HG03280 (cell line): ENCODE measurements around the gene LPAR1.
A peak's percentile ranks its signal among the peaks of the same experiment; 100 is the strongest.

Source experiments
- ATAC-seq: cut with Tn5 transposase; IDR thresholded peaks from one replicate; pipeline ENCODE4 v1.9.1; 2021; ENCODE audit warnings: mild to moderate bottlenecking, moderate library complexity; ENCODE audit not compliant: unreplicated experiment

Gene LPAR1

GRCh38 chr9:111037708-111038330, 451 bp downstream of the LPAR1 start:
- ATAC-seq, result peak; percentile 62

DNA sequence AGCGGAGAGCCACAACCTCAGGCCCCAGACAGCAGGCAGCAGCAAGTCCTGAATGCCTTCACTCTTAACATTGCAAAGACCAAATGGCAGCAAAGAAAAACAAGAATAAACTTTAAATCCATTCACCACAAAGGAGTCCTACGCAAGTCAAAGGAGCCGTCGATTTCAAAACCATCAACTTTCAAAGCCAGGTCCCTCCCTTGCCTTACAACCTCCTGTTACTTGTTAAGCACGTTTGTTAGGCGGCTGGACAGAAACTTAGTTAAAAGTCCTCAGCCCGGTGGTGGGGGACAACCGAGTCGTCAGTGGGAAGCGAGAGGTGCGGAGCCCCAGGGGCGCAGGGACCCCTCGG, 938 bp downstream of the LPAR1 start:
- ATAC-seq, result no peak

- ATAC-seq, result no peak
These were observed 1.3 kb downstream of the LPAR1 start for GRCh38 chr9:111036946-111037345.

DNA sequence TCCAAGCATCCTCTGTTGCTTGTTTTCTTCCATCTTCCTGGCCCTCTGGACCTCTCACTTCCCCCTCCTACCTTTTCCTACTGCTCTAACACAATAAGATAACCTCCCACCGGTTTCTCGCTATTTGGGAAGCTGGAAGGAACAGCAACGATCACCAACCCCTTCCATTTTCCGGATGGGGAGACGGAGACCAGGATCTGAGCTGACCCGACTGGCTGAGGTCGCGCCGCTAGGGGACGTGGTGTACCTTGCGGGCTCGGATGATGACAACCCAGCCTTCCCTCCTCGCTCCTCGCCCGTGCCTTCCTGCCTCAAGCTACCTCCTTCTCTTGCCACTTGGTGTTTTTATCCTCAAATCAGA, 1.9 kb downstream of the LPAR1 start:
- ATAC-seq, result no peak

DNA sequence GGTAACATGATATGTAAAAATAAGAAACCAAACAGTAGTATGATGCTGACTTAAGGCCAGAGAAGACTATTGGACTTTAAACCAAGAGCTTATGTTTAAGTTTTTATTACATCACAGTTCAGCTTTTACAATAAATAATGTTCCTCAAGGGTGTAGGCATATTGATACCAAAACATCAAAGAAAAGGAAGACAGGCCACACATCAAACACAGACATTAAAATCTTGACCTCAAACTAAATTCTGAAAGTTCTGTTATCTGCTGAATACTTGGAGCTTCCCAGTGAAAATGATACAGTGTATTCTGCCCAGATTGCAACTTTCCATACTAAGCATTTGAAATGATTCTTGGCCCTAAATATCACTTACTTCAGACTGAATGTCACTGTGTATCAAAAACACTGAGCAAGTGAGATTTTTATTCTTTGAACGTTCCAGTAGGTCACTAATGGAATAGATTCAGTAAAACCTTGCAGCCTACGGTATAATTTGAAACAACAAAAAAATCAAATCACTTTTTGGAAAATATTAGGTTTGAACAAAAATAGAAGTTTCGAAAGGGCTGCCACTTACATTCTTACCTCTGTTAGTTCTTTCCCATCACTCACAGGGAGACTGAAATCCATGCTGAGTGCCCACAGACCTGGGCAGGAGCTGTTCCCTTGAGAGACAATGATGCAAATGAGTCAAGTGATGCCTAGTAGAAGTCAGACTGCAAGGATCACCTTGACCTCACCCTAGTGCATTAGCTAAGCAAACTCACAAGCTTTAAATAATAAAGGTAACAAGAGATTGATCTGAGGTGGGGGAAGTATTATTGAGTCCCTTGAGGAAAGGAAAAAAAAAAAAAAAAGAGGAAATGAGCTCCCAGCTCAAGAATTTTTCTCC, 2.5 kb downstream of the LPAR1 start:
- ATAC-seq, result no peak

DNA sequence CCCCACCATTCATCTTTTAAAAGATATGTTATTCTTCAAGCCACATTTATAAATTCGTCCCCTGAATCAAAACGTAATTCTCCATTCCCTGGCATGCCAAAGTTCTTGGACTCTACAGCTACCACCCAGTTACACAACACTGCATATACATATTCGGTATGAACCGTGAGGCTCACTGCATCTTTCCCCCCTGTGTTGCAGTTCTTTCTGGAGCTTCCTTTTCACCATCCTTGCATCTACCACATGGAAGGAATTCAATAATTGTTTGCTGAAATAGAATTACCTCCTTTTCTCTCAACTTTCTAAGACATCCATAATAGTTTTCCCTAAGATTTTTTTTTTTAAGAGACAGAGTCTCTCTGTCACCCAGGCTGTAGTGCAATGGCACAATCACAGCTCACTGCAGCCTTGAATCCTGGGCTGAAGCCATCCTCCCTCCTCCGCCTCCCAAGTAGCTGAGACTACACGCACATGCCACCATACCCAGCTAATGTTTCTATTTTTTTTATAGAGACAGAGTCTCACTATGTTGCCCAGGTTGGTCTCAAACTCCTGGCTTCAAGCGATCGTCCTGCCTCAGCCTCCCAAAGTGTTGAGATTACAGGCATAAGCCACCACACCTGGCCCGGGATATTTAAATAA, 3.3 kb downstream of the LPAR1 start:
- ATAC-seq, result no peak

DNA sequence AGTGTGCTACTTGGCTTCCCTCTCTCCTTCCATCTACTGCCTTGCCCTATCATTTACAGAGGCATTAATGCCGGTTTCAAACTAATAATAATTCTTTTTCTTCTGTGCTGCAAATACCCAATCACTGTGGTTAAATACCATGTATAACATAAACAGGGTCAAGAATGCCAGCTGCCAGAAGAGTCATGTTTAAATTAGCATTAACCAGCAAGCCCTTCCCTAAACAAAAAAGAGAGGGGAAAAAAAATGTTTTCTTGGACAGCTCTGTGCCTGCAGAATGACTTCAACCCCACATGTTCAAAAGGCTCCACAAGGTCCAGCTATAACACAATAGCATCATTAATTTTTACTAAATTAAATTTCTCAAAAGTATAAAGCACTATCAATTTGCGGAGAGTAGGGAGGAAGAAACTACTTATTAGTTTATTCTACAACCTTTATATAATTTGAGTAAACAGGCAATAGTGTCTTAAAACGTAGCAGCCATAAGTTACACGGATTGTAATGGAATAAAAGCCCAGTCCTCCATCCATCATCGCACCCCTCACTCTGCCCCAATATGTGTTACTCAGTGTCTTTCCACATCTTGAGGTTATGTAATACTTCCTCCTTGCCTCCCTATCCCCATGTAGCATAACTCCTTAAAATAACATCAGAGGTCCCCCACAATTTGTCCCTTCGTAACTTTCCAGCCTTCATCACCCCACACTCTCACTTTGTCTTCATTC, 3.9 kb downstream of the LPAR1 start:
- no peak for ATAC-seq

DNA sequence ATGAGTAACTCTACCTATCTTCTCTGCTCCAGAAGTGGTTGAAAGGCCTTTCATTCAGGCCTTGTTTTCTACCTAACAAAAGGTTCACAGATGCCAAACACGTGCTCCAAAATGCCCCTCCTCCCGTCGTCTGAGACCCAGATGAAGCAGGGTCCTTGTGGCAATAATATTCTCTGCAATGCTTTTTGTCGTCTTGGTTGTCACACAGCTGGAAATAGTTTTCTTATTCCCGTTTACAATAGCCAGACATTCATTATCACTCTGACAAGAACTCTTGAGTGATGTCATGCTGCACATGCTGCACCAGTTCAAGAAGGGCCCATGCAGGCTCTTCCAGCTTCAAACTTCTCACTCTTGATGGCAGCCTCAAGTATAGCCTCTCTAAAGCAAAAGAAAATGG, 7.8 kb downstream of the LPAR1 start:
- ATAC-seq, result no peak

DNA sequence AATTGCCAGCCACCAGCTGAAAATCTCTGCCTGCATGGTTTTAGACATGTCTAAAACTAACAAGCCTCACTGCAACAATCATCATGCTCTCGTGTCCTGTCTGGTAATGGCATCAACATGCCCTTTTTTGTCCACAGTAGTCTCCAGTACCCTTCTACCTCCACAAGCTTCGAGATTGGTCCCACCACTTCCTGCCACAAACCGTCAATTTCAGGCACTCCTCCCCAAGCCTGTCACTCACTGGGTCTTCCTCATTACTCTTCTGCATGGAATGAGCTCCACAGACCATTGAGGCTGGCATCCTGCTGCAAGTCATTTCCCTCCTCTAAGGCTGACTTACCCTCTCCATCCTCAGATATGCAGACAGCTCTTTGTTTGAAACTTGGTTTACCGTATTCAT, 9.0 kb downstream of the LPAR1 start:
- no peak for ATAC-seq

DNA sequence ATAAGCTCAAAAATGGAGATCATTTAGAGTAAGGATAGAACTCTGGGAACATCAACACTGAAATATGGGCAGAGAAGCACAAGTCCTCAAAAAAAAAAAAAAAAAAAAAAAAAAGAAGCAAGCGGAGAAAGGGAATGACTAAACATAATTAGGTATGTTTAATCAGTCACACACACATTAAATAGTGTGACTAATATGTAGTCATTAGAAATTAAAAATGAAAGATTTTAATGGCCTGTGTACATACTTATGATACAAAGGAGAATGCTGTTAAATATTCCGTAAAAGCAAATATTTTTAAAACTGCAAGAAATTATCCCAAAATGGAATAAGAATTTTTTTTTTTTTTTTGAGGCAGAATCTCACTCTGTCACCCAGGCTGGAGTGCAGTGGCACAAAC, 10.5 kb downstream of the LPAR1 start:
- ATAC-seq, result no peak

DNA sequence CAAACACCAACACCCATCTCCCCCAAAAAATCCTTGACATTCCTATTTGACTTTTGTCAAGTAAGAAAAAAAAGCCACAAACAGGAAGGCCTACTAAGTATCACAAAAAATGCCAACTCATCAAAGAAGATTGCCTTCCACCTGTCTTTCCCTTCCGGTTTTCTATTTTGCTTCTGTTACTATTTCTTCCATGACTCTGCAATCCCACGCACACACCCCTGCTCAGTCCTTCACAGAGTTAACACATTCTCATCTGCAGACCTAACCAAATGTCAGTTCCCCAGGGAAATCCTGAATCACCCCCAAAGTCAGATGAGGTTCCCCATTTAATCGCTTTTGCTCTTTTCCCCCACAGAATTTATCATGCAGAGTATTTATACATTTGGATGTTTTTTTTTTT, 15.1 kb downstream of the LPAR1 start:
- ATAC-seq, result no peak

DNA sequence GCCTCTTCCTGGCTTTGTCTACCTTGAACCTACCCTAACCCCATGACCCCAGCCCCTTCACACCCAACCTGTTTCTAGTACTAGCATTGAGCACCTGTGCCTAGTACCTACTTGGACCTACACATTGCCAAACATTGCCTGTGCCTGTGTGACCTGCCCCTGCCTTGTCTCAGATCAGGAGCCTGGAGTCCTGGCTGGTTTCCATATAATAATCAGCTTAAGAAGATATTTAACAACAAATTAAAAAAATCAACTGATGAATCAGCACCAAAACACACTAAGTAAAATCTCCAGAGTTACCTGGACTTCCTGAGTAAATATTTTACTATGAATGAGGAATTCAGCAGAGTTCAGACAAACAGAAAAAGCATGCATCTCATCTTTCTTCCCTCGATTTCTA, 17.7 kb downstream of the LPAR1 start:
- no peak for ATAC-seq

GRCh38 chr9:111016426-111017045, 21.7 kb downstream of the LPAR1 start:
- ATAC-seq, result no peak

- no peak for ATAC-seq
These were observed 22.3 kb downstream of the LPAR1 start for GRCh38 chr9:111016016-111016415.

GRCh38 chr9:111013707-111014106, 24.6 kb downstream of the LPAR1 start:
- ATAC-seq, result no peak

- no peak for ATAC-seq
These were observed 25.0 kb downstream of the LPAR1 start for GRCh38 chr9:111013250-111013649.

DNA sequence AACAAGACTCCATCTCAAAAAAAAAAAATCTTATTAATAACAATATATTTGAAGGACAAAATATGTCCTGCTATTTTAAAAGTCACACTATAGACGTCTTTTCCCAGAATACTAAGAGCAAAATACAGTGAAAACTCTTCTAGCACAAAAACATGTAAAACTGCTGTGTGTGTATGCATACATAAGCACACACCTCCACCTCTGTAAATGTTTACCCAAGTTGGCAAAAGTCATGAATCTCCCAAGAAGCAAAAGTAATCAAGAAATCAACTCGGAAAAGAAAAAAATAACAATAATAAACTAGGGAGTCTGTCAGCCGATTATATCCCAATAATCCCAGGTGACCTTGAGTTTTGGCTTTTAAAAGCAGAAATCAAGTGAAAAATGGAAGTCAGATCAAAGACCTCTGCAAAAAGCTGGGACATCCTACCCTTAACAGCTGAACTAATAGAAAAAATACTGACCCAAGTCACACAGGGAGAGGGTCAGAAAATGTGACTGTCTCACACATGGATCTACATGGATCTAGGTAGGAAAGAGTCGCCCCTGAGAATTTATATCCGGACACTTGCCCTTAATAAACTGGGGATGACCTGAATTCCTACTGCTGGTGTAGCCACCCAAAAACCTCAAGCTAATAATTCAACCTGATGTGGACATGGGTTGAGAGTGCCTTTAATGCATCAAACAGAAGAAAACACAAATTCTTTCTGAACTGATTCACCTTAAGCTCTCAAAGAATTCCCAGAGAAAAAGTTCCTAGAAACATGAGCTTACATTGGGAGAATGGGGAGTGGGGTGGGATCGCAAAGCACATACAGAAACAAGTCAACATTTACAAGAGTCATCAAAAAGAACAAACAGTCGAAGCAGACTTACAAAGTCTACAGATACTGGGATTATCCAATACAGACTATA, 29.9 kb downstream of the LPAR1 start:
- ATAC-seq, result no peak

DNA sequence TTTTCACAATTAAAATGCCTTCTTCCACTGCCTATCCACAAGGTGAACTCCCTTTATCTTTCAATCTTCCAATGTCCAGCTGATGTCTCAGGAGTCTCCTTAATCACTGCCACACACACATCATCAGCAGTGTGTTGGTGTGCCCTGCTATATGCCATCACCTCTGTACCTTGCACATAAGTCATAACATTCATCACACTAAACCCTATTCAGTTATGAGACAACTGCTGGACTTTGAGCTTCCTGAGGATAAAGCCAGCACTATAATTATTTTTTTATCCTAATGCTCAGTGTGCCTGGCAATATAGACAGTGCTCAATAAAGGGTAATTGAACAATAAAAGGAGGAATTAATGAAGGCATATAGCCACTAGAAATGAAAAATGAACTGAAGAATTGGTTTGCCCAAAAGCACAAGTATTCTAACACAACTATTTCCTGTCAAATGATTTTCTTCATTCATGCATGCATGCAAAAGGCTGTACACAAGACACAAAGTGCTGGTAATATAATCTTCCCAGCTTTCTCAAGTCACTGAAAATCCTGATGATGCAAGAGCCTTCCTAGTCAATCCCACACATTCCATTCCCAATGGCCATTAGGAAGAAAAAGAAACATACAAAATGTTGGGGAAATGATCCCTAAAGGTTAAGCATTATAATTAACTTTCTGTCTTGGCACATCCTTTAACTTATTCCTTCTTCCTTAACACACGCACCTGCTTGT, 32.4 kb downstream of the LPAR1 start:
- no peak for ATAC-seq

GRCh38 chr9:111004936-111005335, 33.3 kb downstream of the LPAR1 start:
- no peak for ATAC-seq
